GM21360 (cell line): ENCODE data around the gene HNRNPC.
"Not testable (repeated sequence)": the region's sequence is repeated elsewhere in the genome, so short reads cannot be mapped to it uniquely, and the experiment has no call there.

Experiments
- ATAC-seq: cut with Tn5 transposase; IDR thresholded peaks from one replicate; pipeline ENCODE4 v1.9.1; 2021; ENCODE audit warnings: mild to moderate bottlenecking, moderate library complexity; ENCODE audit not compliant: unreplicated experiment

Gene HNRNPC

GRCh38 chr14:21269252-21270046 is at the start of gene HNRNPC:
HNRNPC (minus strand) TSS chr14:21269442; CDS start chr14:21234193, 35,249 bp downstream.
- ATAC-seq = peak; percentile 84

DNA sequence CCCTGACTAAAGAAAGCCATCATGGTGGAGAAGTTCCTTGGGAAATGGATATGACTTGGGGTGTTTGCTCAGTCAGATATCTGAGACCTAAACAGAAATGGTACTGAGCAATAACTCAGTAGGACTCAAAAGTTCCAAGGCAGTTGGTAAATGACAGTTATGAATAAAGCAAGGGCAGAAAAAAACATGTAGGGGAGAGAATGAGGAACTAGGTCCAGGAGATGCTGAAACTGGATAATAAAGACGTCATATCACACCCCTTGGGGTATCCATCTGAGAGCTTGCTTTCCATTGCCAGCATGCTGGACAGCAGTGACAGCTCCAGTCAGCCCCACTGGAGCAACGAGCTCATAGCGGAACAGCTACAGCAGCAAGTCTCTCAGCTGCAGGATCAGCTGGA is 48.2 kb upstream of the HNRNPC start:
- ATAC-seq = no peak

- no peak for ATAC-seq
Measured at GRCh38 chr14:21313512-21313911, 44.3 kb upstream of the HNRNPC start.

DNA sequence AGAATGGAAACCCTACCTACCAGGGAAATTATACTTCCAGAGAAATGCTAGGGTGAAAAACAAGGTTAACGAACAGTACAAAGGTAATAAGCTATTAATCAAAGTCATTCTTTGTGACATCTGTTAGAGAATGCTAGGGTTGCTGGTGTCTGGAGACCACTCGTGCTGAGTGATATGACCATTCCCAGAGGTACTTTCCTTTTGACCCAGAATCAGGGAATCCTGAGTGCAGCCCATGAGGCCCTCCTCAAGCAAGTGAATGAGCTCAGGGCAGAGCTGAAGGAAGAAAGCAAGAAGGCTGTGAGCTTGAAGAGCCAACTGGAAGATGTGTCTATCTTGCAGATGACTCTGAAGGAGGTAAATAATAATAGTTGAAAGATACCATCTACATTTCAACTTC is 42.4 kb upstream of the HNRNPC start:
- no peak for ATAC-seq

DNA sequence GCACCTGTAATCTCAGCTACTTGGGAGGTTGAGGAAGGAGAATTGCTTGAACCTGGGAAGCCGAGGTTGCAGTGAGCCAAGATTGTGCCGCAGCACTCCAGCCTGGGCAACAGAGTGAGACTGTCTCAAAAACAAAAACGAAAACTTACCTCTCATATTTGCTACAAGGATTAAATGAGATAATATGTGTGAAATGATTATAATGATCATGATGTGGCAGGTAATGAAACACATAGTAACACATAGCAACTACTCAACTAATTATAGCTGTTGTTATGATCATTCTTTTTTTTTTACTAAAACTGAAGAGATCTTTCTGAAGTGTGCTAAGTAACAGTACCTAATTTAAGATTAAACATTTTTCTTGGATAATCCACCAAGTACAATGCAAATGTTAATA is 40.7 kb upstream of the HNRNPC start:
- ATAC-seq = no peak

DNA sequence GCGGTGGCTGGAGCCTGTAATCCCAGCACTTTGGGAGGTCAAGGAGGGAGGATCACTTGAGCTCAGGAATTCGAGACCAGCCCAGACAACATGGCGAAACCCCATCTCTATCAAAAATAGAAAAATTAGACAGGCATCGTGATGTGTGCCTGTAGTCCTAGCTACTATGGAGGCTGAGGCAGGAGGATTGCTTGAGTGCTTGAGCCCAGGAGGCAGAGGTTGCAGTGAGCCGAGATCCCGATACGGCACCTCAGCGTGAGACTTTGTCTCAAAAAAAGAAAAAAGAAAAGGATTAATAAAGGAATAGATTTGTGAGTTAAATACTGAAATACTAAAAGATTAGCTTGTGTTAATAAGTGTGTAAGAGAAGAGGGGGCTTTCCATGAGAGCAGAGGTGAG is 40.0 kb upstream of the HNRNPC start:
- no peak for ATAC-seq

DNA sequence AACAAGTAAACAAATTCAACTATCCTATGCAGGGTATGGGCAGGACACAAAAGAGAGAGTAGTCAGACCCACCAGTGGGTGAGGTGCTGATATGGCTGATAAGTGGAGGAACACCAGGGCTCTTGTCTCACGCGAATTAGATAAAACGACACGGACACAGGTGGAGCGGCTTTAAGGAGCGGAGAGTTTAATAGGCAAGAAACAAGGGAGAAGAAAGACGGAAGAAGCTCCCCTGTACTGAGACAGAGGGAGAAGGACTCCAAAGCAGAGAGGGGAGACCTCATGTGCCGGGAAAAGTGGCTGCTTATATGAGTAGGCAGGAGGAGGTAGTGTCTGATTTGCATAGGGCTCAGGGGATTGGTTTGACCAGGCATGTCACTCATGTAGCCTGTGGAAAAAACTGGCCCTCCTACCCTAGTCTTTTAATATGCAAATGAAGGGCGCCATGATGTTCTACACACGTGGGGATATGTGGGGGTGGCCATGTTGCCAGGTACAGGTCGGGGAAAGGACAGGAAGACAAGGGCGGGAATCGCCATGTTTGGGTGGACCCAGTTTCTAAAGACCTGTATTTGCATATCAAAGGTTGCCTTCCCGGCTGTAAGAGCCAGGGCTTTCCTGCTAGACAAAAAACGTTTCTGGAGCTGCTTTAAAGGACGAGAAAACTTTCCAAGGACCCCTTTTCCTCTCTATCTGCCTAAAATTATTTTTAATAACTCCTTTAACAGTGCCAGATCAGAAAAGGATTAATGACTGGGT is 39.4 kb upstream of the HNRNPC start:
- ATAC-seq = peak; percentile 57

DNA sequence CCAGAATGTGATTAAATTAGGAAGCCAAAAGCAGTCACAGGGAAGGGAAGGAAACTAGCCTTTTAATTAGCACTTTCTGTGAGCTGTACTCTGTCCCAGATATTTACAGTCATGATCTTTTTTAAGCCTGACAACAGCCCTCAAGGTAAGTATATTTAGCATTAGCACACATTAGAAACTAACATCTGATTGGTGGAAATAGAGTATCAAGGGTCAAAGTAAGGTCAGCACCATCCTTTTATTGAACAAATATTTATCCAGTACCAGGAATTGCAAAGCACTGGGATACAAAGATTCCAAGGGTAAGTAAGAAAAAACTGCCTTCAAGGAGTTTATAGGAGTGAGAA is 38.9 kb upstream of the HNRNPC start:
- ATAC-seq = peak; percentile 23

- no peak for ATAC-seq
Measured at GRCh38 chr14:21307637-21308036, 38.4 kb upstream of the HNRNPC start.

DNA sequence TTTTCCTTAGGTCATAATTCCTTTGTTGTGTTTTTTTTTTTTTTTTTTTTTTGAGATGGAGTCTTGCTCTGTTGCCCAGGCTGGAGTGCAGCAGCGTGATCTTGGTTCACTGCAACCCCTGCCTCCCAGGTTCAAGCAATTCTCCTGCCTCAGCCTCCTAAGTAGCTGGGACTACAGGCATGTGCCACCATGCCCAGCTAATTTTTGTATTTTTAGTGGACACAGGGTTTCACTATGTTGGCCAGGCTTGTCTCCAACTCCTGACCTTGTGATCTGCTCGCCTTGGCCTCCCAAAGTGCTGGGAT is 33.5 kb upstream of the HNRNPC start:
- not testable (repeated sequence) for ATAC-seq

GRCh38 chr14:21302013-21302835 is 33.0 kb upstream of the HNRNPC start:
- ATAC-seq = no peak

- no peak for ATAC-seq
Measured at GRCh38 chr14:21300892-21301291, 31.6 kb upstream of the HNRNPC start.

- ATAC-seq = no peak
Measured at GRCh38 chr14:21299562-21300130, 30.4 kb upstream of the HNRNPC start.

GRCh38 chr14:21298358-21298757 is 29.1 kb upstream of the HNRNPC start:
- ATAC-seq = no peak

DNA sequence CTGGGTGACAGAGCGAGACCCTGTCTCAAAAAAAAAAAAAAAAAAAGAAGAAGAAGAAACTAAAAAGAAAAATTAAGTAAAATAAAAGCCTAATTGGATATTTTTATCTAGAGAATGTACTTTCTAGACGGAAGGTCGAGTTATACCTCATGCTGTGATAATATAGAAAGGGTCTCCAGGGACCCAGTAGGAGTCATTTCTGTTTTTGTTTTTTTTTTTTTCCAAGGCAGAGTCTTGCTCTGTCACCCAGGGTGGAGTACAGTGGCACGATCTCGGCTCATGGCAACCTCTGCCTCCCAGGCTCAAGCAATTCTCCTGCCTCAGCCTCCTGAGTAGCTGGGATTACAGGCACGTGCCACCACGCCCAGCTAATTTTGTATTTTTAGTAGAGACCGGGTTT is 24.8 kb upstream of the HNRNPC start:
- ATAC-seq = not testable (repeated sequence)

GRCh38 chr14:21287168-21287567 is 17.9 kb upstream of the HNRNPC start:
- no peak for ATAC-seq

DNA sequence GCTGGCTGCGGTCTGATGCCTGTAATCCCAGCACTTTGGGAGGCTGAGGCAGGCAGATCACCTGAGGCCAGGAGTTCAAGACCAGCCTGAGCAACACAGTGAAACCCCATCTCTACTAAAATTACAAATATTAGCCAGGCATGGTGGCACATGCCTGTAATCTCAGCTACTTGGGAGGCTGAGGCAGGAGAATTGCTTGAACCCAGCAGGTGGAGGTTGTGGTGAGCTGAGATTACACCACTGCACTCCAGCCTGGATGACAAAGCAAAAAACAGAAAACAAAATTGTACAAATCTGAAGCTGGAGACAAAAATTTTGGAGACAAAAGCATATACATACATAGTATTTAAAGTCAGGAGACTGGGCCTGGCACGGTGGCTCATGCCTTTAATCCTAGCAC is 17.3 kb upstream of the HNRNPC start:
- not testable (repeated sequence) for ATAC-seq

GRCh38 chr14:21281917-21282316 is 12.7 kb upstream of the HNRNPC start:
- not testable (repeated sequence) for ATAC-seq

GRCh38 chr14:21279783-21280182 is 10.5 kb upstream of the HNRNPC start, which contains the start of gene RPGRIP1:
RPGRIP1 (plus strand) TSS chr14:21280083; CDS start chr14:21287977, 7,894 bp downstream.
- ATAC-seq = no peak

- ATAC-seq = no peak
Measured at GRCh38 chr14:21278632-21279031, 9.4 kb upstream of the HNRNPC start.

DNA sequence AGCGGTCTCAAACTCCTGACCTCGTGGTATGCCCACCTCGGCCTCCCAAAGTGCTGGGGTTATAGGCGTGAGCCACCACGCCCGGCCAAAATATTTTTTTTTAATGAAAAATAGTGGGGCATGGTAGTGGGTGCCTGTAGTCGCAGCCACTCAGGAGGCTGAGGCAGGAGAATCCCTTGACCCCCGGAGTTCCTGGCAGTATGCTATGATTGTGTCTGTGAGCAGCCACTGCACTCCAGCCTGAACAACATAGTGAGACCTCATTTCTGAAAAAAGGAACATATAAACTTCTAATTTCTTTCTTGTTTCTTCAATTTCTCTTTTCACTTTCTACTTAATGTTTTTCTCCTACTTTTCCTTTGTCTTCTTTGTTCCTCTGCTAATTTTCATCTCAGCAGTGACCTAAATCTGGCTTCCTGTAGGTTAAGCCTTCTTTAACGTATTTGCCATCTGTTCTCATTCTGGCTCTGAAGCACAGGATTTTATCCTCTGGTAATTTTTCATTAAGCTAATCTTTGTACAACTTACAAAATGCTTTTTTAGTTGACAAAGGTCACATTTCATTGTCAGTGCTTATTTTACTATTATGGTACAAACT is 6.1 kb upstream of the HNRNPC start:
- ATAC-seq = no peak
